Peyer's patch (tissue), 4 donors: ENCODE results near the gene PCGF6. TPM values are rescaled to one million over a fixed set of nuclear protein-coding genes. Genes with fewer than 3 reads are reported as not detected.
"Not testable (repeated sequence)": the region's sequence is repeated elsewhere in the genome, so short reads cannot be mapped to it uniquely, and the experiment has no call there.

ENCODE experiments used
- DNase-seq, 3 donors: peaks; one replicate each; pipeline ENCODE4 v3.0.0-alpha.2; 2017 to 2019
- H3K27ac ChIP-seq, 4 donors: fragments of 200-600 bp; sonication (generic); one replicate each; pipeline ENCODE4 v1.5.1; 2016 to 2019
- H3K27me3 ChIP-seq, 2 donors: fragments of 200-600 bp; sonication (generic); one replicate each; pipeline ENCODE4 v1.5.1; 2019
- H3K36me3 ChIP-seq, 3 donors: fragments of 200-600 bp; sonication (generic); one replicate each; pipeline ENCODE4 v1.5.1; 2016 to 2019
- H3K4me1 ChIP-seq, 4 donors: fragments of 200-600 bp; sonication (generic); one replicate each; pipeline ENCODE4 v1.5.1; 2016 to 2019
- H3K4me3 ChIP-seq, 4 donors: fragments of 200-600 bp; sonication (generic); 1 replicate in 3 of 4; 2 replicates in 1 of 4; pipeline ENCODE4 v1.5.1; 2016 to 2019; ENCODE audit warnings: mild to moderate bottlenecking in 1 of 4
- H3K9me3 ChIP-seq, 4 donors: fragments of 200-600 bp; sonication (generic); one replicate each; pipeline ENCODE4 v1.5.1; 2016 to 2019; ENCODE audit warnings: mild to moderate bottlenecking in 1 of 4
- POLR2A ChIP-seq, 2 donors: fragments of 450-650 bp; IDR thresholded peaks; one replicate each; pipeline ENCODE4 v1.5.1; 2017; ENCODE audit warnings: antibody characterized with exemption in 2 of 2, mild to moderate bottlenecking in 2 of 2, moderate library complexity in 2 of 2
- total RNA-seq, 4 donors: library from RNA; depleted of rRNA; stranded (reverse); fragments of >200 nt; gene quantifications; one replicate each; pipeline ENCODE4 v1.1.0, GENCODE V29; 2016
- TF ChIP-seq, protein P1 (sequence below), 6 experiments: fragments of 450-650 bp in 4 of 6; fragments of 200-600 bp in 2 of 6; sonication (generic) in 1 of 6; IDR thresholded peaks; one replicate each; pipeline ENCODE4 v1.5.1; 2017 to 2019; ENCODE audit warnings: antibody characterized with exemption in 6 of 6, mild to moderate bottlenecking in 3 of 6, moderate library complexity in 1 of 6

Gene PCGF6
- total RNA-seq, 4 donors from 2014 or later = 6.6 to 25.6 (median 10.1) TPM

DNA sequence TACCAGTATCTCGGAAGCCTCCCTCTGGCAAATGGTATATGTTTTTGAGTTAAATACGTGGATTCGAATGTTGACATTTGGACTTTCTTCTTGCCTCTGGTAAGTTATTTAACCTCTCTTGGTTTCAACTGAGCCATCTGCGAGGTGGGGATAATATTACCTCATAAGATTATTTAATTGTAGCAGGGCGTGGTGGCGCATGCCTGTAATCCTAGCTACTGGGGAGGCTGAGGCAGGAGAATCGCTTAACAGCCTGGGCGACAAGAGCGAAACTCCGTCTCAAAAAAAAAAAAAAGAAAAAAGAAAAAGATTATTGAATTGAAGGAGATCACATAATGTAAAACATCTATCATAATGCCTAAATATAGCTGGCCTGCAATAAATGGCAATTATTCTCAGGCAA lies 16.4 kb upstream of the PCGF6 start:
- TF ChIP-seq, protein P1, sequence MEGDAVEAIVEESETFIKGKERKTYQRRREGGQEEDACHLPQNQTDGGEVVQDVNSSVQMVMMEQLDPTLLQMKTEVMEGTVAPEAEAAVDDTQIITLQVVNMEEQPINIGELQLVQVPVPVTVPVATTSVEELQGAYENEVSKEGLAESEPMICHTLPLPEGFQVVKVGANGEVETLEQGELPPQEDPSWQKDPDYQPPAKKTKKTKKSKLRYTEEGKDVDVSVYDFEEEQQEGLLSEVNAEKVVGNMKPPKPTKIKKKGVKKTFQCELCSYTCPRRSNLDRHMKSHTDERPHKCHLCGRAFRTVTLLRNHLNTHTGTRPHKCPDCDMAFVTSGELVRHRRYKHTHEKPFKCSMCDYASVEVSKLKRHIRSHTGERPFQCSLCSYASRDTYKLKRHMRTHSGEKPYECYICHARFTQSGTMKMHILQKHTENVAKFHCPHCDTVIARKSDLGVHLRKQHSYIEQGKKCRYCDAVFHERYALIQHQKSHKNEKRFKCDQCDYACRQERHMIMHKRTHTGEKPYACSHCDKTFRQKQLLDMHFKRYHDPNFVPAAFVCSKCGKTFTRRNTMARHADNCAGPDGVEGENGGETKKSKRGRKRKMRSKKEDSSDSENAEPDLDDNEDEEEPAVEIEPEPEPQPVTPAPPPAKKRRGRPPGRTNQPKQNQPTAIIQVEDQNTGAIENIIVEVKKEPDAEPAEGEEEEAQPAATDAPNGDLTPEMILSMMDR (IDR thresholded peaks at IDR 0.05) = no peak
- TF ChIP-seq POLR2A (IDR thresholded peaks at IDR 0.05) = no peak
- Histone ChIP-seq H3K27ac (peak overlapping the region; percentile 61 to 96 (median 86)), H3K36me3 (no peaks in the 10 kb centered on the region), H3K4me1 (peaks cover 0 to 24% (median 7%) of the 10 kb centered on the region in 4 donors), H3K4me3 (peak overlapping the region; percentile 75 to 98 (median 78)), H3K9me3 (no peaks in the 10 kb centered on the region), H3K27me3 (no peaks in the 10 kb centered on the region)
- DNase-seq = peak in 1 of 3 donors; percentile 58

DNA sequence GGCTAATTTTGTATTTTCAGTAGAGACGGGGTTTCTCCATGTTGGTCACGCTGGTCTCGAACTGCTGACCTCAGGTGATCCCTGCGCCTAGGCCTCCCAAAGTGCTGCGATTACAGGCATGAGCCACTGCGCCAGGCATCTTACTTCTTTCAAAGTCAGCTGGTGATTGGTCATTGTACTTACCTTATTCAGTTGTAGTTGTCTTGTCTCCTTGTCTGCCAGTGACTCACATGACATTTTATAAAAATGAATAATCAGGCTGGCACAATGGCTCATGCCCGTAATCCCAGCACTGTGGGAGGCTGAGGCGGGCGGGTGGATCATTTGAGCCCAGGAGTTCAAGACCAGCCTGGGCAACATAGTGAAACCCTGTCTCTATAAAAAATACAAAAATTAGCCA lies 9.9 kb upstream of the PCGF6 start:
- not testable (repeated sequence) for H3K27ac ChIP-seq, H3K4me1 ChIP-seq, H3K27me3 ChIP-seq, DNase-seq, H3K36me3 ChIP-seq, H3K4me3 ChIP-seq, H3K9me3 ChIP-seq

DNA sequence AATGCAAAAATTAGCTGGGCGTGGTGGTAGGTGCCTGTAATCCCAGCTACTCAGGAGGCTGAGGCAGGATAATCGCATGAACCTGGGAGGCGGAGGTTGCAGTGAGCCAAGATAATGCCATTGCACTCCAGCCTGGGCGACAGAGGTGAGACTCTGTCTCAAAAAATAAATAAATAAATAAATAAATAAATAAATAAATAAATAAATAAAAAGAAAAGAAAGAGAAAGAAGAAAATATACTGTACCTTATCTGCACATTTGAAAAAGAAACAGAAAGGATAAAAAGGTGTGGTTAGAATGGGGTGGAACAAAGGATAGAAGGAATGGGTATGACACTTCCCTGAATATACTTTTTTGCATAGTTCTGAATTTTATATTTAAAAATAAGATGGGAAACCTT lies 8.6 kb upstream of the PCGF6 start:
- H3K9me3 ChIP-seq, H3K27me3 ChIP-seq, H3K4me3 ChIP-seq, H3K4me1 ChIP-seq, H3K36me3 ChIP-seq, DNase-seq, H3K27ac ChIP-seq: not testable (repeated sequence)

DNA sequence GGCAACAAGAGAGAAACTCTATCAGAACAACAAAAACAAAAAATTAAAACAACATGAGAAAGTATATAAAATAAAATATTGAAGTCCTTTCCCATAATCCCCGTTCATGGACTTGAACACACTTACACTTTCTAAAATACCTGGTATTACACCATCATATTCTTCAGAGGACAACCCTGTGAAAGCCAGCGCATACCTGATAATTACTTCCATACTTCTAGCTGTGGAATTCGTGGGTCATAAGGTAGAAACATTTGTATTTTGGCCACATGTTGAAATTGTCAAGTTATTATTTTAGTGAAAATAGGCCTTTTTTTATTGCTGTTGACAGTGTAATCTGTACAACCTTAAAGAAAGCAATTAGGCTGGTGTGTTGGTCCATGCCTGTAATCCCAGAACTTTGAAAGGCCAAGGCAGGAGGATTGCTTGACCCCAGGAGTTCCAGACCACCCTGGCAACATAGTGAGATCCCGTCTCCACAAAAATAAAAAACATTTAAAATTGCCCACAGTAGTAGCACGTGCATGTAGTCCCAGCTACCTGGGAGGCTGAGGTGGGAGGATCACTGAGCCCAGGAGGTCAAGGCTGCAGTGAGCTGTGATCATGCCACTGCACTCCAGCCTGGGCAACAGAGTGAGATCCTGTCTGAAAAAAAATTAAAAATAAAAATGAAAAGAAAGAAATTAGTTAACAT lies 5.1 kb upstream of the PCGF6 start:
- Histone ChIP-seq H3K36me3 (no peaks in the 10 kb centered on the region), H3K4me1 (no peaks in the 10 kb centered on the region), H3K27ac (no peak overlapping the region), H3K27me3 (no peaks in the 10 kb centered on the region), H3K9me3 (no peaks in the 10 kb centered on the region), H3K4me3 (no peak overlapping the region)
- DNase-seq = no peak
- TF ChIP-seq, protein P1 (IDR thresholded peaks at IDR 0.05) = no peak
- TF ChIP-seq POLR2A (IDR thresholded peaks at IDR 0.05) = no peak

DNA sequence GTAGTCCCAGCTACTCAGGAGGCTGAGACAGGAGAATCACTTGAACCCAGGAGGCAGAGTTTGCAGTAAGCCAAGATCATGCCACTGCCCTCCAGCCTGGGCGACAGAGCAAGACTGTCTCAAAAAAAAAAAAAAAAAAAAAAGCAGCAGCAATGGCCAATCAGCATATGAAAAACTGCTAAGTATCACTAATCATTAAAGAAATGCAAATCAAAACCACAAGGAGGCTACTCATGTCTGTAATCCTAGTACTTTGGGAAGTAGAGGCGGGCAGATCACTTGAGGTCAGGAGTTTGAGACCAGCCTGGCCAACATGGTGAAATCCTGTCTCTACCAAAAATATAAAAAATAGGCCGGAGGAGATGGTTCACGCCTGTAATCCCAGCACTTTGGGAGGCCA lies 3.6 kb upstream of the PCGF6 start:
- DNase-seq = not testable (repeated sequence)

DNA sequence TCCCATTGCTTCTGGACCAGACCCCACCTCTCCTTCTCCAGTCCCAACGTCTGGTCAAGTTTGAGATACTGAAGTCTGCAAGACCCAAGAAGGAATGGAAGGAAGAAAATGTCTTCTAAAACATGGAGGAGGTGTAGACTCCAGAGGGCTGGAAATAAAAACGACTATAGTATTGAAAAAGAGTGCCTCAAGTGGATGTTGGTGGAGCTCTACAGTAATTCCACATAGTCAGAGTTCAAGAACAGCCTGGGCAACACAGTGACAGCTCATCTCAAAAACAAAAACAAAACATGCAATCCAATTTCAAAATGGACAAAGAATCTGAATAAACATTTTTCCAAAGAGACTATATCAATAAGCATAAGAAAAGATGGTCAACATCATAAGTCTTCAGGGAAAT lies 2.3 kb upstream of the PCGF6 start:
- Histone ChIP-seq H3K4me1 (peaks cover 0 to 7% (median 3%) of the 10 kb centered on the region in 4 donors), H3K9me3 (no peaks in the 10 kb centered on the region), H3K36me3 (peaks cover 0 to 2% (median 0%) of the 10 kb centered on the region in 3 donors), H3K4me3 (no peak overlapping the region), H3K27ac (no peak overlapping the region), H3K27me3 (no peaks in the 10 kb centered on the region)
- DNase-seq = no peak
- TF ChIP-seq, protein P1 (IDR thresholded peaks at IDR 0.05) = no peak
- no peak for TF ChIP-seq POLR2A (IDR thresholded peaks at IDR 0.05)

More for the DNA sequence above, 3.6 kb upstream of the PCGF6 start:
- H3K27ac ChIP-seq, H3K36me3 ChIP-seq, H3K4me1 ChIP-seq, H3K4me3 ChIP-seq, H3K9me3 ChIP-seq, H3K27me3 ChIP-seq: not testable (repeated sequence)

DNA sequence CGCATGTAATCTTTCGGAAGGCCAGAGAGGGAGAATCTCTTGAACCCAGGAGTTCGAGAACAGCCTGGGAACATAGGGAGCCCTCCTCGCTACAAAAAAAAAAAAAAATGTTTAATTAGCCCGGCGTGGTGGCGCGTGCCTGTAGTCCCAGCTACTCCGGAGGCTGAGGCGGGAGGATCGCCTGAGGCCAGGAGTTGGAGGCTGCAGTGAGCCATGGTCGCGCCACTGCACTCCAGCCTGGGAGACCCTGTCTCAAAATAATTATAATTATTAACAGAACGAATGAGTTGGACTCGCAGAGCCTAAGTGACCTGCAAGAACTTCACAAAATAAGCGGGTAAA lies 794 bp downstream of the PCGF6 start:
- H3K27ac ChIP-seq = peak overlapping the region; percentile 68 to 82 (median 80)
- H3K36me3 ChIP-seq = peaks cover 0 to 33% (median 0%) of the 10 kb centered on the region in 3 donors
- no peak for TF ChIP-seq POLR2A (IDR thresholded peaks at IDR 0.05)
- TF ChIP-seq, protein P1 (IDR thresholded peaks at IDR 0.05) = no peak
- DNase-seq = no peak
- H3K4me1 ChIP-seq = peaks cover 0 to 7% (median 3%) of the 10 kb centered on the region in 4 donors
- H3K9me3 ChIP-seq = no peaks in the 10 kb centered on the region
- H3K27me3 ChIP-seq = no peaks in the 10 kb centered on the region
- peak overlapping the region; percentile 74 to 84 (median 79) for H3K4me3 ChIP-seq
